ENCODE measurements around the gene MAP1LC3C.
A peak's percentile ranks its signal among the peaks of the same experiment; 100 is the strongest.

Gene MAP1LC3C

DNA sequence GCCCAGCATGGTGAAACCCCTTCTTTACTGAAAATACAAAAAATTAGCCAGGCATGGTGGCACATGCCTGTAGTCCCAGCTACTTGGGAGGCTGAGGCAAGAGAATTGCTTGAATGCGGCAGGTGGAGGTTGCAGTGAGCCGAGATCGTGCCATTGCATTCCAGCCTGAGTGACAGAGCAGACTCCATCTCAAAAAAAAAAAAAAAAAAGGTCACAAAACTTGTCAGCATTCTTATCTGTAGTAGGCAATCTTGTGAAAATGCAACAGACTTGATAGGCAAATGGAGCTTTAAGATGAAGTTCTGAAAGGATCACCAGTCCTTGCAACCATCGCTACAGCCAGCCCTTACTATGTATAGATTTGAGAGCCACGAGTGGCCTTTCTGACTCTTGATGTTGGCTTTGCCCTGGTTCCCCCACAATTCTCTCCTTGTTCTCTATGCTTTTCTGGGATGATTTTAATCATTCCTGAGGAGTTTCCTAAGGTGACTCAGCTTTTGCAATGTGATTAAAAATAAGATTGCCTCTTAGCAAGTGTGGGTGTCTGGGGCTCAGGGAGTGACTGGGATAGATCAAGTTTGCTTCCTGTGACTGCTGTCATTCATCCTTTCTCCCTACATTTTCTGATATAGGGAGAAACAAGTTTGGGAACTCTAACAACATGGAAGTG, 7.1 kb upstream of the MAP1LC3C start:
- no peak for DNase-seq (ENCODE audit: low spot score)
- CTCF ChIA-PET, result interaction anchor here (0.8 kb wide), 1 partner anchor 47 kb away, joined by 3 read pairs; no protein-coding TSS in a partner anchor
- no peak overlapping the region for H3K27ac ChIP-seq
- TF ChIP-seq, protein P1, sequence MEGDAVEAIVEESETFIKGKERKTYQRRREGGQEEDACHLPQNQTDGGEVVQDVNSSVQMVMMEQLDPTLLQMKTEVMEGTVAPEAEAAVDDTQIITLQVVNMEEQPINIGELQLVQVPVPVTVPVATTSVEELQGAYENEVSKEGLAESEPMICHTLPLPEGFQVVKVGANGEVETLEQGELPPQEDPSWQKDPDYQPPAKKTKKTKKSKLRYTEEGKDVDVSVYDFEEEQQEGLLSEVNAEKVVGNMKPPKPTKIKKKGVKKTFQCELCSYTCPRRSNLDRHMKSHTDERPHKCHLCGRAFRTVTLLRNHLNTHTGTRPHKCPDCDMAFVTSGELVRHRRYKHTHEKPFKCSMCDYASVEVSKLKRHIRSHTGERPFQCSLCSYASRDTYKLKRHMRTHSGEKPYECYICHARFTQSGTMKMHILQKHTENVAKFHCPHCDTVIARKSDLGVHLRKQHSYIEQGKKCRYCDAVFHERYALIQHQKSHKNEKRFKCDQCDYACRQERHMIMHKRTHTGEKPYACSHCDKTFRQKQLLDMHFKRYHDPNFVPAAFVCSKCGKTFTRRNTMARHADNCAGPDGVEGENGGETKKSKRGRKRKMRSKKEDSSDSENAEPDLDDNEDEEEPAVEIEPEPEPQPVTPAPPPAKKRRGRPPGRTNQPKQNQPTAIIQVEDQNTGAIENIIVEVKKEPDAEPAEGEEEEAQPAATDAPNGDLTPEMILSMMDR (conservative IDR thresholded peaks at IDR 0.05; ENCODE audit: low read depth), result no peak
- POLR2A ChIA-PET (ENCODE audit: low non-redundant PET), result interaction anchor here (0.7 kb wide), 1 partner anchor 102 kb away, joined by 4 read pairs; no protein-coding TSS in a partner anchor

DNA sequence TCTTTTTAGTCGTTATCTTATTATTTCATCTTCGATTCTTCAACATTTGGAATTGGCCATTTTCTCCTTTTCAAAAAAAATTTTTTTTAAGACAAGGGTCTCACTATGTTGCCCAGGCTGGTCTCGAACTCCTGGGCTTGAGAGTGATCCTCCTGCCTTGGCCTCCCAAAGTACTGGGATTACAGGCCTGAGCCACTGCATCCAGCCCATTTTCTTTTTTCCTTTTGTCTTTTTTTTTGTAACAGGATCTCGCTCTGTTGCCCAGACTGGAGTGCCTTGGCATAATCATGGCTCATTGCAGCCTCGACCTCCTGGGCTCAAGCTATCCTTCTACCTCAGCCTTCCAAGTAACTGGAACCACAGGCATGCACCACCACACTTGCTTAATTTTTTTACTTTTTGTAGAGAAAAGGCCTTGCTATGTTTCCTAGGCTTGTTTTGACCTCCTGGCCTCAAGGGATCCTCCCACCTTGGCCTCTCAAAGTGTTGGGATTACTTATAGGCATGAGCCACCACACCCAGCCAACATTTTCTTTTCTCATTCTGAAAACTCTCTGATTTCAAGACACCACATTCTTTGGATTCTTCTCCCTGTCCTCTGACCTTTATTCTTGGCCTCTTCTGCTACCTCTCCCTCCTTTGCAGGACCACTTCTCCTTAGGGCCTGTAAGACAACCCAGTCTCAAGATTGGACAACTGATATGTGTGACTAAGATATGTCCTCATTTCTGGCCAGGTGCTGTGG, 6.0 kb upstream of the MAP1LC3C start:
- H3K27ac ChIP-seq, result no peak overlapping the region
- ChIA-PET POLR2A (ENCODE audit: low non-redundant PET) (no interaction called here), CTCF (no interaction called here)
- DNase-seq (ENCODE audit: low spot score), result no peak
- TF ChIP-seq, protein P1 (conservative IDR thresholded peaks at IDR 0.05; ENCODE audit: low read depth), result no peak

DNA sequence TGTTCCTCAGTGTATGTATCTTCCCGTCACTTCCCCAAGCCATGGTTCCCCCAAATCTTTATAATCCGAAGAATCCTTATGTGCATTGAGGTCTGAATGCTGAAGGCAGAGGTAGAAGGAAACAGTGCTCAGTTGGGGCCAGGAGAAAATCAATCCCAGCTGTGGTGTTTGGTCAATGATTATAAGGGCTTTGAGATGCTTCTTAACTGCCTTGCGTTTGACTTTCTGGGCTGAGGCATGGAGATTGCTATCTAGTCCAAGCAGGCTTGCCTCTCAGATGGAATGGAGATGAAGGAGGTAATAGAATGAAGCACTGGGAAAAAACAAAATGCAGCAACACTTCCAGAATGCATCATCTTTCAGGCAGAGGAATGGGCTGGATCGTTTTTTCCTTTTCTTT, 3.6 kb upstream of the MAP1LC3C start:
- DNase-seq (ENCODE audit: low spot score), result no peak
- ChIA-PET POLR2A (ENCODE audit: low non-redundant PET) (no interaction called here), CTCF (interaction anchor here (0.6 kb wide), 1 partner anchor 106 kb away, joined by 5 read pairs; no protein-coding TSS in a partner anchor)
- no peak overlapping the region for H3K27ac ChIP-seq
- TF ChIP-seq, protein P1 (conservative IDR thresholded peaks at IDR 0.05; ENCODE audit: low read depth), result no peak

DNA sequence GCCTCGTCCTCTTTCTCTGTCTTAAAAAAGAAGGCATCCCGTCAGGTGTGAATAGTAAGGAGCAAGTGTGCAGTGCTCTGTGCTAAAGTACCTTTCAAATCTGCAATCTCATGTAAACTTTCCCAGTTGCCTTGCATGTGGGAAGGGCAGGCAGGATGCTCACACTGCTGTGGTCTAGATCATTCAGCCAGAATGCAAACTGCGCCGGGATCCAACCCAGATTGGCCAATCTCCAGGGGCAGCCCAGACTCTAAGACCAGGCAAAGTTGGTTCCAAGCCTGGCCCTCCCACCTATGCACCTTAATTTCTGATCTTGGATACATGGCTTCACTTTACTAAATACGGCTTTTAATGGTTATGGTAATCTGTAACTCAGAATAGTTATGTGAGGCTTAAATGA, 3.2 kb upstream of the MAP1LC3C start:
- TF ChIP-seq, protein P1 (conservative IDR thresholded peaks at IDR 0.05; ENCODE audit: low read depth), result no peak
- no peak for DNase-seq (ENCODE audit: low spot score)
- ChIA-PET POLR2A (ENCODE audit: low non-redundant PET) (no interaction called here), CTCF (interaction anchor here (0.6 to 0.7 kb wide), 2 partner anchors 15 to 105 kb away, joined by 3 to 5 read pairs; no protein-coding TSS in a partner anchor)
- H3K27ac ChIP-seq, result no peak overlapping the region

DNA sequence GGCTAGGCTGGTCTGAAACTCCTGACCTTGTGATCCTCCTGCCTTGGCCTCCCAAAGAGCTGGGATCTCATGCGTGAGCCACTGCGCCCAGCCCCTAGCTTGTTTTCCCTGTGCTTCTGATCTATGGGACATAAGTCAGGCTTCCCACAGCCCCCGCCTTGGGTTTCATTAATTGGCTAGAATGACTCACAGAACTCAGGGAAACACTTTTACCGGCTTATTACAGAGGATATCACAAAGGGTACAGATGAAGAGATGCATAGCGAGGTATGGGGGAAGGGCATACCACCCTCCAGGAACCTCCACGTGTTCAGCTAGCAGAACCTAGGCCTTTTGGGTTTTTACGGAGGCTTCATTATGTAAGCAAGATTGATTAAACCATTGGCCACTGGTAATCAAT, 1.5 kb upstream of the MAP1LC3C start:
- no peak for DNase-seq (ENCODE audit: low spot score)
- H3K27ac ChIP-seq, result no peak overlapping the region
- POLR2A ChIA-PET (ENCODE audit: low non-redundant PET), result no interaction called here
- CTCF ChIA-PET, result interaction anchor here (0.6 to 0.8 kb wide), 2 partner anchors 98 to 104 kb away, joined by 3 read pairs; no protein-coding TSS in a partner anchor
- TF ChIP-seq, protein P1 (conservative IDR thresholded peaks at IDR 0.05; ENCODE audit: low read depth), result no peak

DNA sequence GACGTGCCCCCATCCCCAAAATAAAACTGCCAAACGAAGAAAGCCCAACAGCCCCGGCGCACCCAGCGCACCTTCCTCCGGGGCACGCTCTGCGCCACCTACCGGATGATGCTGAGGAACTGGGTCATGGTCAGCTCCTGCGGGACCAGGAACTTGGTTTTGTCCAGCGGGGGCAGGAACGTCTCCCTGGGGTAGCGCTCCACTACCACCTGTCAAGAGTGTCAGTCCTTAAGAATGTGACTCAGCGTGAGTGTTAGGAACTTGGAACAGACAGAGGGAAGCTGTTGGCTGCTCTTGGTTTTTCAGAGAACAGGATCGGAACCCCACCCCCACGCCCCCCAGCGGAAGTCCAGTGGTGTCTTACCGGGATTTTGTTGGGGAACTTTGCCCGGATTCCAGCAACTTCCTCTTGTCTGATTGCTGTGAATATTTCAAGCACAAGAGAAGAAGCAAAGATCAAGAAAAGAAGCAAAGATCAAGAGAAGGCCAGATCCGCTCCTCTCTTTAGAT, 431 bp downstream of the MAP1LC3C start:
- DNase-seq (ENCODE audit: low spot score), result peak; percentile 78
- TF ChIP-seq, protein P1 (conservative IDR thresholded peaks at IDR 0.05; ENCODE audit: low read depth), result peak; percentile 67
- no peak overlapping the region for H3K27ac ChIP-seq
- ChIA-PET POLR2A (ENCODE audit: low non-redundant PET) (no interaction called here), CTCF (interaction anchor here (0.6 to 3.5 kb wide), 13 partner anchors 8 to 491 kb away, joined by 3 to 34 read pairs (median 3); no protein-coding TSS in a partner anchor)
